Measurements from ENCODE around the gene EFEMP2.

The EFEMP2 gene

GRCh38 chr11:65870307-65870658 lies 2.3 kb downstream of the EFEMP2 start:
- TF ChIP-seq, protein P1, sequence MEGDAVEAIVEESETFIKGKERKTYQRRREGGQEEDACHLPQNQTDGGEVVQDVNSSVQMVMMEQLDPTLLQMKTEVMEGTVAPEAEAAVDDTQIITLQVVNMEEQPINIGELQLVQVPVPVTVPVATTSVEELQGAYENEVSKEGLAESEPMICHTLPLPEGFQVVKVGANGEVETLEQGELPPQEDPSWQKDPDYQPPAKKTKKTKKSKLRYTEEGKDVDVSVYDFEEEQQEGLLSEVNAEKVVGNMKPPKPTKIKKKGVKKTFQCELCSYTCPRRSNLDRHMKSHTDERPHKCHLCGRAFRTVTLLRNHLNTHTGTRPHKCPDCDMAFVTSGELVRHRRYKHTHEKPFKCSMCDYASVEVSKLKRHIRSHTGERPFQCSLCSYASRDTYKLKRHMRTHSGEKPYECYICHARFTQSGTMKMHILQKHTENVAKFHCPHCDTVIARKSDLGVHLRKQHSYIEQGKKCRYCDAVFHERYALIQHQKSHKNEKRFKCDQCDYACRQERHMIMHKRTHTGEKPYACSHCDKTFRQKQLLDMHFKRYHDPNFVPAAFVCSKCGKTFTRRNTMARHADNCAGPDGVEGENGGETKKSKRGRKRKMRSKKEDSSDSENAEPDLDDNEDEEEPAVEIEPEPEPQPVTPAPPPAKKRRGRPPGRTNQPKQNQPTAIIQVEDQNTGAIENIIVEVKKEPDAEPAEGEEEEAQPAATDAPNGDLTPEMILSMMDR (IDR thresholded peaks at IDR 0.05; ENCODE audit: insufficient read depth, low read length, missing control alignments): no peak
- CTCF ChIA-PET: interaction anchor here (0.8 to 33.3 kb wide), 6 partner anchors 9 to 159 kb away, joined by 3 to 1090 read pairs (median 90); partner anchors contain the start of genes CCDC85B, FIBP, KAT5 and MUS81
- POLR2A ChIA-PET: interaction anchor here (1.4 to 6.8 kb wide), 2 partner anchors 10 to 21 kb away, joined by 5 to 103 read pairs; partner anchors contain the start of genes CCDC85B, CFL1 and MUS81
- no peak for DNase-seq (ENCODE audit: low read depth, low spot score)
- H3K4me3 ChIP-seq (ENCODE audit: low read depth, low read length): peak overlapping the region; percentile 80

GRCh38 chr11:65869643-65870306 lies 2.8 kb downstream of the EFEMP2 start:
- ChIA-PET CTCF (interaction anchor here (0.8 to 33.3 kb wide), 6 partner anchors 9 to 158 kb away, joined by 3 to 1090 read pairs (median 90); partner anchors contain the start of genes CCDC85B, FIBP, KAT5 and MUS81), POLR2A (interaction anchor here (1.4 to 6.8 kb wide), 2 partner anchors 10 to 21 kb away, joined by 5 to 103 read pairs; partner anchors contain the start of genes CCDC85B, CFL1 and MUS81)
- DNase-seq (ENCODE audit: low read depth, low spot score): no peak
- H3K4me3 ChIP-seq (ENCODE audit: low read depth, low read length): no peak overlapping the region
- TF ChIP-seq, protein P1 (IDR thresholded peaks at IDR 0.05; ENCODE audit: insufficient read depth, low read length, missing control alignments): no peak

DNA sequence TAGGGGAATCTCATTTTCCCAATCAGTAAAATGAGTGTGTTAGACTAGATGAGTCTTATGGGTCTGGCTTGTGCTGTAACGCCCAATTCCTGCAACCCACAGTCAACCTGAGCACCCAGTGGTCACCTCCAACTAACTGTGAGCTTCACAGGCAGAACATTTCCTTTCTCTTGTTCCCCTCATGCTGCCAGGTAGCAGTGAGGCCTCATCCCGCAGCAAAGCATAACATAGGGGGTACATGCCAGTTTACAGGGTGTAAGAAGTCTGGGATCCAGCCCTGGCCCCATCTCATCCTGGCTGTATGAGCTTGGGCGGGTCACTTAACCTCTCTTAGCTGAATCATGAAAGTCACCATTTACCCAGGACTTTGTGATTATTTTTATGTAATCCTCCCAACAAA lies 3.7 kb downstream of the EFEMP2 start:
- ChIA-PET CTCF (interaction anchor here (1.5 to 33.3 kb wide), 5 partner anchors 8 to 199 kb away, joined by 3 to 1090 read pairs (median 174); partner anchors contain the start of genes CCDC85B, FIBP, KAT5 and MUS81), POLR2A (interaction anchor here (0.6 to 6.8 kb wide), 3 partner anchors 8 to 144 kb away, joined by 3 to 103 read pairs (median 5); partner anchors contain the start of genes CFL1 and MUS81)
- TF ChIP-seq, protein P1 (IDR thresholded peaks at IDR 0.05; ENCODE audit: insufficient read depth, low read length, missing control alignments): no peak
- H3K4me3 ChIP-seq (ENCODE audit: low read depth, low read length): no peak overlapping the region
- no peak for DNase-seq (ENCODE audit: low read depth, low spot score)

DNA sequence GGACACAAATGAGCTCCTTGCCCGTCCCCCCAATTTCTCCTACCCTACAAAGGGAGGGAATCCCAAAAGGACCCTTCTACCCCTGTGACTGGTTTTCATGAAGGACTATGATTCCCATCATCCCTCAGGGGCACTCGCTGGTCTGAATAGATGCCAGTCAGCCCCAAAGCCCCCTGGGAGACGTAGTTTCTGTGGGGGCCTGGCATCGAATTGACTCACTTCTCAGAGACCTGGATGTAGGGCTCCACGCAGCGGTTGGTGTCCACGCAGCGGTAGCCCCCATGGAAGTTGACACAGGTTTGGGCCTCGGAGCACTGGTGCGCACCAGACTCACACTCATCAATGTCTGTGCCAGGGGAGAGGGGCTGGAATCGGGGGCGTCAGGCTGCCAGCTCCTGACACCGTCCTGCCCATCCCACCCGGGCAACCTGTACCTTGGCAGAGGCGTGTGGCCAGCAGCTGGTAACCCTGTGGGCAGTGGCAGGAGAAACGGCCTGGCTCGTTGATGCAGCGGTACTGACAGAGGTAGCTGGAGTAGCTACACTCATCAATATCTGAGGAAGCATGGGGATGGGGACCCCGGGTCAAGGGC lies 4.4 kb downstream of the EFEMP2 start:
- POLR2A ChIA-PET: interaction anchor here (2.1 to 6.8 kb wide), 2 partner anchors 8 to 9 kb away, joined by 5 to 103 read pairs; partner anchors contain the start of genes CFL1 and MUS81
- TF ChIP-seq, protein P1 (IDR thresholded peaks at IDR 0.05; ENCODE audit: insufficient read depth, low read length, missing control alignments): no peak

GRCh38 chr11:65867284-65868071 lies 5.1 kb downstream of the EFEMP2 start:
- CTCF ChIA-PET: interaction anchor here (0.7 to 33.3 kb wide), 4 partner anchors 6 to 112 kb away, joined by 5 to 1090 read pairs (median 269); partner anchors contain the start of genes CCDC85B, CFL1, FIBP and MUS81
- POLR2A ChIA-PET: interaction anchor here (2.1 to 6.8 kb wide), 2 partner anchors 8 to 9 kb away, joined by 5 to 103 read pairs; partner anchors contain the start of genes CFL1 and MUS81
- no peak overlapping the region for H3K4me3 ChIP-seq (ENCODE audit: low read depth, low read length)
- no peak for DNase-seq (ENCODE audit: low read depth, low spot score)
- TF ChIP-seq, protein P1 (IDR thresholded peaks at IDR 0.05; ENCODE audit: insufficient read depth, low read length, missing control alignments): no peak

More for the DNA sequence above, 4.4 kb downstream of the EFEMP2 start:
- DNase-seq (ENCODE audit: low read depth, low spot score): no peak
- no peak overlapping the region for H3K4me3 ChIP-seq (ENCODE audit: low read depth, low read length)
- CTCF ChIA-PET: interaction anchor here (1.5 to 33.3 kb wide), 4 partner anchors 7 to 199 kb away, joined by 3 to 1090 read pairs (median 269); partner anchors contain the start of genes CCDC85B, FIBP, MUS81 and SART1

All from AG04449 (cell line).